HEK293 (cell line): ENCODE data around the gene LCE4A.
"Not testable (repeated sequence)": the region's sequence is repeated elsewhere in the genome, so short reads cannot be mapped to it uniquely, and the experiment has no call there.

Source experiments
- CTCF ChIA-PET: fragments of 350-600 bp; formaldehyde crosslinking; extraction: SDS; loops from one replicate; lab custom pipeline; 2021; ENCODE audit warnings: antibody characterized with exemption; lab: Yijun Ruan, JAX
- POLR2A ChIA-PET: fragments of 300-600 bp; formaldehyde crosslinking; extraction: SDS; loops from one replicate; lab custom pipeline; 2020; ENCODE audit warnings: antibody characterized with exemption, inconsistent platforms; lab: Yijun Ruan, JAX
- H3K27ac ChIP-seq: fragments of 200-500 bp; sonication (Bioruptor generic); 2 replicates; pipeline ENCODE4 v1.5.1; 2014; ENCODE audit warnings: low read depth, low read length, control low read depth, inconsistent platforms; ENCODE audit errors: extremely low read depth
- H3K36me3 ChIP-seq, 2 experiments: fragments of 200-500 bp in 1 of 2; sonication (Bioruptor generic) in 1 of 2; 1 replicate in 1 of 2; 2 replicates in 1 of 2; pipeline ENCODE4 v1.5.1; 2014 to 2017; ENCODE audit warnings: inconsistent platforms in 2 of 2, low read length in 2 of 2; ENCODE audit not compliant: control insufficient read depth in 2 of 2, insufficient read depth in 1 of 2
- H3K4me1 ChIP-seq: fragments of 200-500 bp; sonication (Bioruptor generic); 2 replicates; pipeline ENCODE4 v1.5.1; 2014; ENCODE audit warnings: mild to moderate bottlenecking, low read length, inconsistent platforms; ENCODE audit not compliant: control insufficient read depth, insufficient read depth
- H3K4me3 ChIP-seq: 2 replicates; pipeline ENCODE4 v1.5.1; 2011; ENCODE audit warnings: low read depth, mild to moderate bottlenecking, control low read depth, low read length, moderate library complexity
- H3K9me3 ChIP-seq: fragments of 200-500 bp; sonication (Bioruptor generic); 2 replicates; pipeline ENCODE4 v1.5.1; 2014; ENCODE audit warnings: low read depth, low read length, inconsistent platforms; ENCODE audit not compliant: control insufficient read depth, insufficient read depth
- HOXC10 ChIP-seq: sonication (generic); formaldehyde crosslinking; IDR thresholded peaks from 2 replicates; pipeline ENCODE4 v1.8.1; 2023; ENCODE audit warnings: mild to moderate bottlenecking, missing genetic modification reagents
- KLF8 ChIP-seq: fragments of 450-650 bp; formaldehyde crosslinking; IDR thresholded peaks from 2 replicates; pipeline ENCODE4 v1.5.1; 2016; ENCODE audit warnings: missing biosample characterization, missing genetic modification characterization
- PRDM10 ChIP-seq: fragments of 450-650 bp; formaldehyde crosslinking; IDR thresholded peaks from 2 replicates; pipeline ENCODE4 v1.5.1; 2016; ENCODE audit warnings: missing biosample characterization, missing genetic modification characterization
- PRDM6 ChIP-seq: fragments of 450-650 bp; formaldehyde crosslinking; IDR thresholded peaks from 2 replicates; pipeline ENCODE4 v1.5.1; 2017; ENCODE audit warnings: missing biosample characterization, missing genetic modification characterization
- YY1 ChIP-seq: fragments of 450-650 bp; formaldehyde crosslinking; IDR thresholded peaks from 2 replicates; pipeline ENCODE4 v1.5.1; 2018; ENCODE audit warnings: missing biosample characterization, missing genetic modification characterization
- ZFP3 ChIP-seq: fragments of 450-650 bp; formaldehyde crosslinking; IDR thresholded peaks from 2 replicates; pipeline ENCODE4 v1.5.1; 2016; ENCODE audit warnings: low read depth, missing biosample characterization, missing genetic modification characterization
- ZNF146 ChIP-seq: fragments of 450-650 bp; formaldehyde crosslinking; IDR thresholded peaks from 2 replicates; pipeline ENCODE4 v1.5.1; 2016; ENCODE audit warnings: missing biosample characterization, missing genetic modification characterization
- ZNF16 ChIP-seq: fragments of 450-650 bp; formaldehyde crosslinking; IDR thresholded peaks from 2 replicates; pipeline ENCODE4 v1.5.1; 2016; ENCODE audit warnings: low read depth, missing biosample characterization, missing genetic modification characterization
- ZNF18 ChIP-seq: fragments of 450-650 bp; formaldehyde crosslinking; IDR thresholded peaks from 2 replicates; pipeline ENCODE4 v1.5.1; 2016; ENCODE audit warnings: missing biosample characterization, missing genetic modification characterization
- ZNF23 ChIP-seq: fragments of 450-650 bp; formaldehyde crosslinking; IDR thresholded peaks from 2 replicates; pipeline ENCODE4 v1.5.1; 2016; ENCODE audit warnings: missing biosample characterization, missing genetic modification characterization, borderline replicate concordance
- ZNF248 ChIP-seq: fragments of 450-650 bp; formaldehyde crosslinking; IDR thresholded peaks from 2 replicates; pipeline ENCODE4 v1.5.1; 2017; ENCODE audit warnings: missing biosample characterization, missing genetic modification characterization
- ZNF514 ChIP-seq: fragments of 450-650 bp; formaldehyde crosslinking; IDR thresholded peaks from 2 replicates; pipeline ENCODE4 v1.5.1; 2016; ENCODE audit warnings: missing biosample characterization, missing genetic modification characterization
- ZNF529 ChIP-seq: fragments of 450-650 bp; formaldehyde crosslinking; IDR thresholded peaks from 2 replicates; pipeline ENCODE4 v1.5.1; 2017; ENCODE audit warnings: missing genetic modification characterization, missing biosample characterization; ENCODE audit not compliant: insufficient replicate concordance
- ZNF558 ChIP-seq: fragments of 450-650 bp; formaldehyde crosslinking; IDR thresholded peaks from 2 replicates; pipeline ENCODE4 v1.5.1; 2016; ENCODE audit warnings: missing biosample characterization, missing genetic modification characterization
- ZNF580 ChIP-seq: fragments of 450-650 bp; formaldehyde crosslinking; IDR thresholded peaks from 2 replicates; pipeline ENCODE4 v1.5.1; 2016; ENCODE audit warnings: missing biosample characterization, missing genetic modification characterization
- ZNF670 ChIP-seq: fragments of 450-650 bp; formaldehyde crosslinking; IDR thresholded peaks from 2 replicates; pipeline ENCODE4 v1.5.1; 2016; ENCODE audit warnings: missing biosample characterization, missing genetic modification characterization, low read depth
- ZNF747 ChIP-seq: fragments of 450-650 bp; formaldehyde crosslinking; IDR thresholded peaks from 2 replicates; pipeline ENCODE4 v1.5.1; 2016; ENCODE audit warnings: missing biosample characterization, missing genetic modification characterization
- ZNF785 ChIP-seq: fragments of 450-650 bp; formaldehyde crosslinking; IDR thresholded peaks from 2 replicates; pipeline ENCODE4 v1.5.1; 2016; ENCODE audit warnings: missing biosample characterization, missing genetic modification characterization
- ZNF830 ChIP-seq: fragments of 450-650 bp; IDR thresholded peaks from 2 replicates; pipeline ENCODE4 v1.5.0; 2018; ENCODE audit warnings: missing biosample characterization, missing genetic modification characterization, low read depth, mild to moderate bottlenecking, moderate library complexity
- ZSCAN4 ChIP-seq: fragments of 450-650 bp; formaldehyde crosslinking; IDR thresholded peaks from 2 replicates; pipeline ENCODE4 v1.5.1; 2017; ENCODE audit warnings: missing biosample characterization, missing genetic modification characterization

Gene LCE4A

GRCh38 chr1:152663098-152663497 lies 44.9 kb upstream of the LCE4A start, which contains the start of gene LCE2D:
LCE2D (plus strand) TSS chr1:152663380; CDS start chr1:152664106, 726 bp downstream.
- no peak for TF ChIP-seq ZNF529 (tag by site-specific recombination)
- TF ChIP-seq ZNF670 (tag by site-specific recombination) = no peak
- no peak for TF ChIP-seq ZNF514 (tag by site-specific recombination)
- TF ChIP-seq KLF8 = no peak
- TF ChIP-seq YY1 = no peak
- POLR2A ChIA-PET = no interaction called here

GRCh38 chr1:152666171-152666570 lies 41.8 kb upstream of the LCE4A start:
- not testable (repeated sequence) for H3K4me1 ChIP-seq, H3K27ac ChIP-seq, H3K9me3 ChIP-seq, H3K4me3 ChIP-seq
- TF ChIP-seq ZNF146 (tag by site-specific recombination) = peak; percentile 67; the same call in 1 of the 2 replicates
- TF ChIP-seq, all 188 proteins: peak for 1; not testable (repeated sequence) for 187
- CTCF ChIA-PET = interaction anchor here (4.1 kb wide), 1 partner anchor 12 kb away, joined by 27 read pairs; no protein-coding TSS in a partner anchor
- POLR2A ChIA-PET, H3K36me3 ChIP-seq: not testable (repeated sequence)

More at GRCh38 chr1:152663098-152663497, 44.9 kb upstream of the LCE4A start, which contains the start of gene LCE2D:
- CTCF ChIA-PET = interaction anchor here (0.6 to 4.1 kb wide), 4 partner anchors 9 to 473 kb away, joined by 3 to 27 read pairs (median 4); no protein-coding TSS in a partner anchor
- Histone ChIP-seq H3K27ac (no peak within 1 kb of the TSS), H3K9me3 (no peaks in the 10 kb centered on the region), H3K4me3 (no peak within 1 kb of the TSS), H3K36me3 (no peaks in the 10 kb centered on the region), H3K4me1 (no peaks in the 10 kb centered on the region)

- no peak overlapping the region for H3K4me3 ChIP-seq
- H3K9me3 ChIP-seq = no peaks in the 10 kb centered on the region
- TF ChIP-seq ZNF23 (no peak), ZNF514 (tag by site-specific recombination) (no peak), ZNF670 (tag by site-specific recombination) (no peak), ZNF558 (tag by site-specific recombination) (no peak), ZNF830 (no peak), ZNF18 (tag by site-specific recombination) (no peak), ZSCAN4 (tag by site-specific recombination) (no peak), ZNF747 (tag by site-specific recombination) (no peak), ZNF580 (no peak)
- ChIA-PET POLR2A (no interaction called here), CTCF (no interaction called here)
- H3K36me3 ChIP-seq = no peaks in the 10 kb centered on the region
- no peaks in the 10 kb centered on the region for H3K4me1 ChIP-seq
- no peak overlapping the region for H3K27ac ChIP-seq
These were observed 40.3 kb upstream of the LCE4A start for GRCh38 chr1:152667648-152668047.

GRCh38 chr1:152673016-152673415 lies 34.9 kb upstream of the LCE4A start:
- POLR2A ChIA-PET = no interaction called here
- H3K27ac ChIP-seq = no peak overlapping the region
- no peaks in the 10 kb centered on the region for H3K36me3 ChIP-seq
- no peak overlapping the region for H3K4me3 ChIP-seq
- H3K4me1 ChIP-seq = no peaks in the 10 kb centered on the region
- H3K9me3 ChIP-seq = no peaks in the 10 kb centered on the region
- CTCF ChIA-PET = no interaction called here
- TF ChIP-seq ZNF248 (no peak), HOXC10 (CRISPR knock-in tag) (no peak), PRDM10 (tag by site-specific recombination) (no peak), ZNF670 (tag by site-specific recombination) (no peak), ZFP3 (tag by site-specific recombination) (no peak), ZNF785 (no peak), ZNF16 (no peak), PRDM6 (tag by site-specific recombination) (no peak)
